Neuronal stem cell (in vitro differentiated cells): ENCODE results near the gene SMARCC1.

Source experiments
- DNase-seq: peaks from one replicate; pipeline ENCODE4 v3.0.0-alpha.2; 2013; ENCODE audit warnings: low spot score
- H2AFZ ChIP-seq: one replicate; pipeline ENCODE4 v1.6.1; 2013; ENCODE audit warnings: mild to moderate bottlenecking, low read length, inconsistent platforms
- H2AK5ac ChIP-seq: 2 replicates; pipeline ENCODE4 v1.6.1; 2013; ENCODE audit warnings: low read depth, mild to moderate bottlenecking, inconsistent platforms, low read length, moderate library complexity, mixed read lengths
- H2BK120ac ChIP-seq: 2 replicates; pipeline ENCODE4 v1.6.1; 2013; ENCODE audit warnings: low read depth, mild to moderate bottlenecking, inconsistent platforms, low read length, moderate library complexity, mixed read lengths
- H2BK12ac ChIP-seq: one replicate; pipeline ENCODE4 v1.6.1; 2013; ENCODE audit warnings: low read length, inconsistent platforms
- H2BK15ac ChIP-seq: 2 replicates; pipeline ENCODE4 v1.6.1; 2013; ENCODE audit warnings: mild to moderate bottlenecking, low read length, inconsistent platforms, mixed read lengths
- H2BK5ac ChIP-seq: one replicate; pipeline ENCODE4 v1.6.1; 2013; ENCODE audit warnings: inconsistent platforms, mild to moderate bottlenecking, low read length, moderate library complexity
- H3K14ac ChIP-seq: one replicate; pipeline ENCODE4 v1.6.1; 2013; ENCODE audit warnings: low read length, inconsistent platforms
- H3K18ac ChIP-seq: 2 replicates; pipeline ENCODE4 v1.6.1; 2013; ENCODE audit warnings: low read length, inconsistent platforms
- H3K23ac ChIP-seq: 2 replicates; pipeline ENCODE4 v1.6.1; 2013; ENCODE audit warnings: low read depth, mild to moderate bottlenecking, mixed read lengths, low read length, inconsistent platforms; ENCODE audit not compliant: poor library complexity
- H3K27ac ChIP-seq: replicated peaks from 3 replicates; pipeline ENCODE4 v1.5.1; 2013; ENCODE audit warnings: low read length, inconsistent platforms
- H3K27me3 ChIP-seq, 3 experiments: 2 replicates each; pipeline ENCODE4 v1.6.1; 2013; ENCODE audit warnings: low read length in 3 of 3, mild to moderate bottlenecking in 2 of 3, inconsistent platforms in 1 of 3, low read depth in 1 of 3, mixed read lengths in 1 of 3, moderate library complexity in 1 of 3; ENCODE audit not compliant: control insufficient read depth in 3 of 3, insufficient read depth in 3 of 3
- H3K36me3 ChIP-seq, 2 donors: replicated peaks in 1 of 2; 2 replicates each; pipeline ENCODE4 v1.6.1; 2013; ENCODE audit warnings: low read length in 2 of 2; ENCODE audit not compliant: control insufficient read depth in 2 of 2, insufficient read depth in 2 of 2
- H3K4ac ChIP-seq: 2 replicates; pipeline ENCODE4 v1.6.1; 2013; ENCODE audit warnings: inconsistent platforms, mild to moderate bottlenecking, low read length, moderate library complexity
- H3K4me1 ChIP-seq, 2 donors: 1 replicate in 1 of 2; 2 replicates in 1 of 2; pipeline ENCODE4 v1.6.1; 2013; ENCODE audit warnings: low read length in 2 of 2, low read depth in 1 of 2; ENCODE audit not compliant: control insufficient read depth in 2 of 2, insufficient read depth in 1 of 2
- H3K4me2 ChIP-seq: one replicate; pipeline ENCODE4 v1.6.1; 2013; ENCODE audit warnings: mild to moderate bottlenecking, low read length, inconsistent platforms; ENCODE audit not compliant: insufficient read depth, poor library complexity, severe bottlenecking
- H3K4me3 ChIP-seq, 2 donors: 2 replicates each; pipeline ENCODE4 v1.5.1; 2013; ENCODE audit warnings: low read length in 2 of 2, mild to moderate bottlenecking in 2 of 2, inconsistent platforms in 1 of 2, moderate library complexity in 1 of 2
- H3K79me1 ChIP-seq: one replicate; pipeline ENCODE4 v1.6.1; 2013; ENCODE audit warnings: low read depth, mild to moderate bottlenecking, inconsistent platforms, low read length, moderate library complexity
- H3K9ac ChIP-seq: one replicate; pipeline ENCODE4 v1.6.1; 2013; ENCODE audit warnings: mild to moderate bottlenecking, low read depth, low read length, inconsistent platforms; ENCODE audit not compliant: poor library complexity
- H3K9me3 ChIP-seq, 2 donors: replicated peaks in 1 of 2; 2 replicates each; pipeline versions ENCODE3 to v1.6.1; 2013; ENCODE audit warnings: low read length in 2 of 2, mild to moderate bottlenecking in 2 of 2, inconsistent platforms in 1 of 2, low read depth in 1 of 2, mixed read lengths in 1 of 2, moderate library complexity in 1 of 2; ENCODE audit not compliant: control insufficient read depth in 2 of 2, insufficient read depth in 1 of 2
- H4K8ac ChIP-seq: one replicate; pipeline ENCODE4 v1.6.1; 2013; ENCODE audit warnings: low read depth, mild to moderate bottlenecking, inconsistent platforms, low read length, moderate library complexity
- H4K91ac ChIP-seq: one replicate; pipeline ENCODE4 v1.6.1; 2013; ENCODE audit warnings: low read length, low read depth, mild to moderate bottlenecking, inconsistent platforms; ENCODE audit not compliant: poor library complexity
- WGBS, 2 donors: extraction: QIAGEN DNeasy Blood & Tissue Kit; methylation state at CpG; one replicate each; pipeline ENCODE4 v1.1.7; 2013; ENCODE audit warnings: missing lambda C conversion rate in 2 of 2, mixed read lengths in 1 of 2; ENCODE audit not compliant: insufficient read length in 2 of 2, insufficient replicate concordance in 1 of 2; ENCODE audit errors: extremely low coverage in 2 of 2; 5-methylcytosine and 5-hydroxymethylcytosine counted together

Gene SMARCC1

GRCh38 chr3:47824541-47825473 lies 43.1 kb upstream of the SMARCC1 start:
- peak overlapping the region; percentile 60 for H3K27ac ChIP-seq

GRCh38 chr3:47817609-47818008 lies 35.9 kb upstream of the SMARCC1 start:
- Histone ChIP-seq H3K23ac (peak overlapping the region; percentile 74), H2AK5ac (no peak overlapping the region), H3K9ac (no peak overlapping the region), H2BK5ac (no peak overlapping the region), H3K27me3 (no peaks in the 10 kb centered on the region), H3K9me3 (no peaks in the 10 kb centered on the region), H4K8ac (peak overlapping the region; percentile 27), H3K4me1 (no peaks in the 10 kb centered on the region), H4K91ac (no peak overlapping the region), H3K14ac (no peak overlapping the region), H3K4me2 (no peak overlapping the region), H3K79me1 (no peaks in the 10 kb centered on the region), H2BK15ac (no peak overlapping the region), H2BK120ac (no peak overlapping the region), H3K36me3 (peaks cover 41 to 92% of the 10 kb centered on the region in 2 donors), H2BK12ac (no peak overlapping the region), H3K4me3 (no peak overlapping the region), H2AFZ (no peak overlapping the region), H3K27ac (no peak overlapping the region), H3K4ac (no peak overlapping the region), H3K18ac (no peak overlapping the region)
- no CpG with 5 or more reads among the region's 7 CpGs for WGBS, 2 donors
- DNase-seq = no peak

More at GRCh38 chr3:47824541-47825473, 43.1 kb upstream of the SMARCC1 start:
- Histone ChIP-seq H3K23ac (peak overlapping the region; percentile 90), H4K8ac (no peak overlapping the region), H2BK15ac (no peak overlapping the region), H3K18ac (peak overlapping the region; percentile 92), H2AK5ac (peak overlapping the region; percentile 92), H2AFZ (peak overlapping the region; percentile 92), H3K4me2 (peak overlapping the region; percentile 82), H3K27me3 (no peaks in the 10 kb centered on the region), H3K79me1 (peaks cover 4% of the 10 kb centered on the region), H4K91ac (peak overlapping the region; percentile 40), H2BK12ac (no peak overlapping the region), H3K9ac (peak overlapping the region; percentile 96), H3K36me3 (peaks cover 26 to 70% of the 10 kb centered on the region in 2 donors), H2BK5ac (peak overlapping the region; percentile 67), H3K4me3 (peak overlapping the region; percentile 98 to 99), H3K4ac (no peak overlapping the region), H3K14ac (peak overlapping the region; percentile 72), H3K4me1 (peaks cover 7 to 11% of the 10 kb centered on the region in 2 donors), H2BK120ac (peak overlapping the region; percentile 26), H3K9me3 (no peaks in the 10 kb centered on the region)
- WGBS, 2 donors = no CpG with 5 or more reads among the region's 77 CpGs
- peak; percentile 80 for DNase-seq

DNA sequence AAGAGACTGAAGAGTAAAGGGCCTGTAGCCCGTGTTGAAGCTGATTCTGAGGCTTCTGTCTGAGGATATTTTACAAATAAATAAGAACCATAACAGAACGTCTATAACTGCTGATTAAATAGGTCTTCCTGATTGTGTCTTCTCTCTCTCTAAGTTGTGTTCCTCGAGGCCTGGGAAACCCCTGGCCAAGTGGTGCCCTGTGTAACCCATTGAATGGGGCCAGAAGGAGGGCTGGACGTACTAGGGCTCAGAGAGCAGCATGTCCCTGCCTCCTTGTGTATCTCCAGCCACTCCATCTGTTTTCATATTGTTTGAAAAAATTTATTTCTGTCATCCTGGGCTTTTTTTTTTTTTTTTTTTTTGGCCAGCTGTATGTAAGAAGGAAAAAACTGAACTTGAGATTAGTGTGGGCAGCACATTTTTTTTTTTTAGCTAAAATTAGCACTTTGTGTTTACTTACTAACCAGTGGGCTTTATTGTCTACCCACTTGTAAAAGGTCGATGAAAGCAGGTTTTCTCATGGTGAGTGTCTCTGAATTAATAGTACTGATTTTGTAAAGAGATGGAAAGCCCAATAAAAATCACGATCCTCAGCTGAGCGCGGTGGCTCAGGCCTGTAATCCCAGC lies 32.0 kb upstream of the SMARCC1 start:
- Histone ChIP-seq H4K91ac (no peak overlapping the region), H2BK120ac (no peak overlapping the region), H2BK15ac (no peak overlapping the region), H2AFZ (no peak overlapping the region), H3K27ac (no peak overlapping the region), H3K18ac (no peak overlapping the region), H2AK5ac (no peak overlapping the region), H3K4me3 (no peak overlapping the region), H3K36me3 (peaks cover 43 to 96% of the 10 kb centered on the region in 2 donors), H3K4ac (no peak overlapping the region), H3K23ac (no peak overlapping the region), H3K9ac (no peak overlapping the region), H3K14ac (no peak overlapping the region), H2BK12ac (no peak overlapping the region), H3K79me1 (peaks cover 2% of the 10 kb centered on the region), H3K27me3 (no peaks in the 10 kb centered on the region), H3K4me1 (no peaks in the 10 kb centered on the region), H4K8ac (no peak overlapping the region), H2BK5ac (no peak overlapping the region), H3K4me2 (no peak overlapping the region), H3K9me3 (peaks cover 5 to 13% of the 10 kb centered on the region in 2 donors)
- no peak for DNase-seq
- WGBS, 2 donors = no CpG with 5 or more reads among the region's 8 CpGs

- no peak for DNase-seq
- no peak overlapping the region for H4K91ac ChIP-seq
- H2BK5ac ChIP-seq = no peak overlapping the region
- H2BK120ac ChIP-seq = no peak overlapping the region
- H3K79me1 ChIP-seq = no peaks in the 10 kb centered on the region
- peaks cover 3 to 6% of the 10 kb centered on the region in 2 donors for H3K4me1 ChIP-seq
- H4K8ac ChIP-seq = no peak overlapping the region
- H3K27me3 ChIP-seq = no peaks in the 10 kb centered on the region
- no CpG with 5 or more reads among the region's 1 CpG for WGBS, 2 donors
- H3K14ac ChIP-seq = no peak overlapping the region
- H3K36me3 ChIP-seq = peaks cover 8 to 49% of the 10 kb centered on the region in 2 donors
- H3K23ac ChIP-seq = no peak overlapping the region
- no peak overlapping the region for H2AK5ac ChIP-seq
- no peak overlapping the region for H3K18ac ChIP-seq
- no peak overlapping the region for H2AFZ ChIP-seq
- H3K4me2 ChIP-seq = no peak overlapping the region
- no peak overlapping the region for H3K27ac ChIP-seq
- H2BK12ac ChIP-seq = no peak overlapping the region
- H2BK15ac ChIP-seq = no peak overlapping the region
- H3K4ac ChIP-seq = no peak overlapping the region
- H3K9ac ChIP-seq = no peak overlapping the region
- peak overlapping the region in 1 of 2 donors; percentile 87 for H3K4me3 ChIP-seq
- H3K9me3 ChIP-seq = no peaks in the 10 kb centered on the region
Measured at GRCh38 chr3:47804577-47804976, 22.9 kb upstream of the SMARCC1 start.
